ENCODE measurements around the gene EID2B. TPM values are rescaled to one million over a fixed set of nuclear protein-coding genes. Genes with fewer than 3 reads are reported as not detected.

The EID2B gene
- total and polyA plus RNA-seq, 2 of the 13 experiments (the other 11 are each of a cell fraction or from before 2014, with no cell fraction given) = 2.5 to 3.7 TPM

DNA sequence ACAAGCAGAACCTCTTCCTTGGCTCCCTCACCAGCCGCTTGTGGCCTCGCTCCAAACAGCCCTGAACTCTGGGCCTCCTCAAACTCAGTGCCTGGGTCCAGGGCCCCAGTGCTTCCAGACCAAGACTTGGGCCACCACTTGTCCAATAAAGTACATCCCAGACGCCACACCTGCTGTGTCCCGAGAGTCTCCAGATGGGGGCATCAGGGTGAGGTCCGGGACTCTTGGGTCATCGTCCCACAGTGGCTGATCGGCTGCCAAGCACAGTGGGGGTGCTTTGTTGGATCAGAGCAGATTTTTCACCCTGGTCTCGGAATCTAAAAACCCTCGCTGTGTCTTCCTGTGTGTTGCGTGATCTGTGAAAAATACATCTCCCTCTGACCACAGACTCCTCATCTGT lies 42.9 kb downstream of the EID2B start:
- 97% methylated on average over 8 of the region's 10 CpGs for WGBS (ENCODE audit: low lambda C conversion rate)
- in situ Hi-C loops (cut with HindIII; ENCODE audit: extremely low pct_ligation_motif_present, low pct_unique_long_range_greater_than_20kb) = no loop called here
- H3K36me3 ChIP-seq (replicated peaks in 1 of 2; ENCODE audit: control insufficient read depth in 1 of 2, insufficient read depth in 2 of 2, low read length in 2 of 2) = peaks cover 22 to 44% of the 10 kb centered on the region in 2 experiments

More for the DNA sequence above, 42.9 kb downstream of the EID2B start:
- H2AFZ ChIP-seq (ENCODE audit: low read length) = no peak overlapping the region
- ChIA-PET CTCF (ENCODE audit: low intra/inter-chr PET ratio, low total read pairs) (no interaction called here), POLR2A (no interaction called here)
- H3K4me3 ChIP-seq (replicated peaks in 1 of 3; ENCODE audit: insufficient read depth in 1 of 3, low read depth in 2 of 3, low read length in 3 of 3) = no peak overlapping the region
- BruUV-seq (replicated peaks) = no TSS peak
- no peak overlapping the region for H3K9ac ChIP-seq (ENCODE audit: insufficient read depth, low read depth, low read length)
- FAIRE-seq (no peak), DNase-seq (ENCODE audit: low spot score) (no peak), ATAC-seq (peak; percentile 20; the same call in 1 of the 3 replicates)
- H4K20me1 ChIP-seq (ENCODE audit: insufficient read depth, low read length) = no peaks in the 10 kb centered on the region
- H3K79me2 ChIP-seq (ENCODE audit: insufficient read depth, low read length) = no peaks in the 10 kb centered on the region
- TF ChIP-seq ZNF121 (CRISPR knock-in tag; IDR thresholded peaks at IDR 0.05) (no peak), RXRA (CRISPR knock-in tag; IDR thresholded peaks at IDR 0.05) (no peak), SAP130 (CRISPR knock-in tag; IDR thresholded peaks at IDR 0.05; ENCODE audit: low read depth) (no peak), FOXP1 (IDR thresholded peaks at IDR 0.05) (no peak), FOXP1 (CRISPR knock-in tag; IDR thresholded peaks at IDR 0.05) (no peak), RFX1 (IDR thresholded peaks at IDR 0.05) (no peak), MED8 (CRISPR knock-in tag; IDR thresholded peaks at IDR 0.05; ENCODE audit: insufficient replicate concordance) (no peak), ZNF792 (CRISPR knock-in tag; IDR thresholded peaks at IDR 0.05) (no peak), PHF20 (CRISPR knock-in tag; IDR thresholded peaks at IDR 0.05) (no peak), ZNF180 (CRISPR knock-in tag; IDR thresholded peaks at IDR 0.05; ENCODE audit: borderline replicate concordance, low read depth) (no peak), CC2D1A (CRISPR knock-in tag; IDR thresholded peaks at IDR 0.05) (no peak), ZNF772 (CRISPR knock-in tag; IDR thresholded peaks at IDR 0.05) (no peak), HCFC1 (IDR thresholded peaks at IDR 0.05; ENCODE audit: low read depth, low read length) (no peak)
- TF ChIP-seq, protein P1, sequence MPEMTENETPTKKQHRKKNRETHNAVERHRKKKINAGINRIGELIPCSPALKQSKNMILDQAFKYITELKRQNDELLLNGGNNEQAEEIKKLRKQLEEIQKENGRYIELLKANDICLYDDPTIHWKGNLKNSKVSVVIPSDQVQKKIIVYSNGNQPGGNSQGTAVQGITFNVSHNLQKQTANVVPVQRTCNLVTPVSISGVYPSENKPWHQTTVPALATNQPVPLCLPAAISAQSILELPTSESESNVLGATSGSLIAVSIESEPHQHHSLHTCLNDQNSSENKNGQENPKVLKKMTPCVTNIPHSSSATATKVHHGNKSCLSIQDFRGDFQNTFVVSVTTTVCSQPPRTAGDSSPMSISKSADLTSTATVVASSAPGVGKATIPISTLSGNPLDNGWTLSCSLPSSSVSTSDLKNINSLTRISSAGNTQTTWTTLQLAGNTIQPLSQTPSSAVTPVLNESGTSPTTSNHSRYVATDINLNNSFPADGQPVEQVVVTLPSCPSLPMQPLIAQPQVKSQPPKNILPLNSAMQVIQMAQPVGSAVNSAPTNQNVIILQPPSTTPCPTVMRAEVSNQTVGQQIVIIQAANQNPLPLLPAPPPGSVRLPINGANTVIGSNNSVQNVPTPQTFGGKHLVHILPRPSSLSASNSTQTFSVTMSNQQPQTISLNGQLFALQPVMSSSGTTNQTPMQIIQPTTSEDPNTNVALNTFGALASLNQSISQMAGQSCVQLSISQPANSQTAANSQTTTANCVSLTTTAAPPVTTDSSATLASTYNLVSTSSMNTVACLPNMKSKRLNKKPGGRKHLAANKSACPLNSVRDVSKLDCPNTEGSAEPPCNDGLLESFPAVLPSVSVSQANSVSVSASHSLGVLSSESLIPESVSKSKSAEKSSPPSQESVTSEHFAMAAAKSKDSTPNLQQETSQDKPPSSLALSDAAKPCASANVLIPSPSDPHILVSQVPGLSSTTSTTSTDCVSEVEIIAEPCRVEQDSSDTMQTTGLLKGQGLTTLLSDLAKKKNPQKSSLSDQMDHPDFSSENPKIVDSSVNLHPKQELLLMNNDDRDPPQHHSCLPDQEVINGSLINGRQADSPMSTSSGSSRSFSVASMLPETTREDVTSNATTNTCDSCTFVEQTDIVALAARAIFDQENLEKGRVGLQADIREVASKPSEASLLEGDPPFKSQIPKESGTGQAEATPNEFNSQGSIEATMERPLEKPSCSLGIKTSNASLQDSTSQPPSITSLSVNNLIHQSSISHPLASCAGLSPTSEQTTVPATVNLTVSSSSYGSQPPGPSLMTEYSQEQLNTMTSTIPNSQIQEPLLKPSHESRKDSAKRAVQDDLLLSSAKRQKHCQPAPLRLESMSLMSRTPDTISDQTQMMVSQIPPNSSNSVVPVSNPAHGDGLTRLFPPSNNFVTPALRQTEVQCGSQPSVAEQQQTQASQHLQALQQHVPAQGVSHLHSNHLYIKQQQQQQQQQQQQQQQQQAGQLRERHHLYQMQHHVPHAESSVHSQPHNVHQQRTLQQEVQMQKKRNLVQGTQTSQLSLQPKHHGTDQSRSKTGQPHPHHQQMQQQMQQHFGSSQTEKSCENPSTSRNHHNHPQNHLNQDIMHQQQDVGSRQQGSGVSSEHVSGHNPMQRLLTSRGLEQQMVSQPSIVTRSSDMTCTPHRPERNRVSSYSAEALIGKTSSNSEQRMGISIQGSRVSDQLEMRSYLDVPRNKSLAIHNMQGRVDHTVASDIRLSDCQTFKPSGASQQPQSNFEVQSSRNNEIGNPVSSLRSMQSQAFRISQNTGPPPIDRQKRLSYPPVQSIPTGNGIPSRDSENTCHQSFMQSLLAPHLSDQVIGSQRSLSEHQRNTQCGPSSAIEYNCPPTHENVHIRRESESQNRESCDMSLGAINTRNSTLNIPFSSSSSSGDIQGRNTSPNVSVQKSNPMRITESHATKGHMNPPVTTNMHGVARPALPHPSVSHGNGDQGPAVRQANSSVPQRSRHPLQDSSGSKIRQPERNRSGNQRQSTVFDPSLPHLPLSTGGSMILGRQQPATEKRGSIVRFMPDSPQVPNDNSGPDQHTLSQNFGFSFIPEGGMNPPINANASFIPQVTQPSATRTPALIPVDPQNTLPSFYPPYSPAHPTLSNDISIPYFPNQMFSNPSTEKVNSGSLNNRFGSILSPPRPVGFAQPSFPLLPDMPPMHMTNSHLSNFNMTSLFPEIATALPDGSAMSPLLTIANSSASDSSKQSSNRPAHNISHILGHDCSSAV (CRISPR knock-in tag; IDR thresholded peaks at IDR 0.05; ENCODE audit: borderline replicate concordance) = no peak
- no peaks in the 10 kb centered on the region for H3K4me1 ChIP-seq (ENCODE audit: insufficient read depth, low read length)
- H3K9me3 ChIP-seq (ENCODE audit: low read length) = no peaks in the 10 kb centered on the region
- H3K27ac ChIP-seq (ENCODE audit: extremely low read length, insufficient read depth, low read length) = no peak overlapping the region
- no peak overlapping the region for H3K4me2 ChIP-seq (ENCODE audit: low read depth, low read length)
- intact Hi-C loops (cut with micrococcal nuclease; ENCODE audit: unreplicated experiment) = no loop called here
- H3K27me3 ChIP-seq (ENCODE audit: control insufficient read depth in 1 of 2, insufficient read depth in 2 of 2, low read length in 2 of 2) = no peaks in the 10 kb centered on the region

Measured in HepG2 (cell line).